Measurements from ENCODE around the gene ALDH4A1.

GRCh38 chr1:18918417-18918816 lies 16.1 kb upstream of the ALDH4A1 start:
- TF ChIP-seq JUNB (CRISPR knock-in tag; conservative IDR thresholded peaks at IDR 0.05): no peak
- TF ChIP-seq SMARCE1 (IDR thresholded peaks at IDR 0.05): no peak
- TF ChIP-seq ZNF354B (CRISPR knock-in tag; IDR thresholded peaks at IDR 0.05): no peak
- TF ChIP-seq CTCF (IDR thresholded peaks at IDR 0.05 in 2 of 3, conservative IDR thresholded peaks at IDR 0.05 in 1 of 3; ENCODE audit: insufficient read depth in 2 of 3, low read depth in 1 of 3, low read length in 3 of 3): 0 out of 6 replicates have a peak, but pooled peaks of 1 of the 3 experiments have one; percentile 19
- TF ChIP-seq POLR2AphosphoS5 (IDR thresholded peaks at IDR 0.05; ENCODE audit: control insufficient read depth, insufficient read depth, low read depth, low read length): no peak
